Activated gamma-delta T cell treated with Interleukin-2 at 50 U/mL for 16 hours (primary cell): ENCODE data around the gene SPRED3.
"Not testable (repeated sequence)": the region's sequence is repeated elsewhere in the genome, so short reads cannot be mapped to it uniquely, and the experiment has no call there.

ENCODE experiments used
- DNase-seq: peaks from one replicate; pipeline ENCODE4 v3.0.0-alpha.2; 2020

Gene SPRED3

DNA sequence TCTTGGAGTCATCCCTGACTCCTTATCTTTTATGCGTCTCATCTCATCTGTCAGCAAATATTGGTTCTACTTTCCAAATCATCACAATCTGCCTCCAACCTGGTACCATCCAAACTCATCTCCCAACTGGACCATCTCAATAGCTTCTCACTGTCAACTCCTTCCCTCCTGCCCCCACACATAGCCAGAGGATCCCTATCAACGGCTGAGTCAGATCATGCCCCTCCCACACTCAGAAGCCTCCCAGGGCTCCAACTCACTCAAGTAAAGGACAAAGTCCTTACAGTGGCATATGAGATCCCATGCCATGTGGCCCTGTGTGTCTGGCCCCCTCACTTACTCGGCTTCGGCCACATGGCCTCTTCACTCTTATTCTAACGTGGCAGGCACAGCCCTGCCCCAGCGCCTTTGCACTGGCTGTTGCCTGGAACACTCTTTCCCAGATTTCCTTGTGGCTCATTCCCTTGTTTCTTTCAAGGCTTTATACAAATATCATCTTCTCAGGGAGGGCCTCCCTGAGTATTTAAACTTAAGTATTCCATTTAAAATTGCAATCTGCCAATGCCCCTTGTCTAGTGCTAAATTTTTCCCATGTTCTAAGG lies 4.3 kb downstream of the SPRED3 start:
- DNase-seq: no peak

DNA sequence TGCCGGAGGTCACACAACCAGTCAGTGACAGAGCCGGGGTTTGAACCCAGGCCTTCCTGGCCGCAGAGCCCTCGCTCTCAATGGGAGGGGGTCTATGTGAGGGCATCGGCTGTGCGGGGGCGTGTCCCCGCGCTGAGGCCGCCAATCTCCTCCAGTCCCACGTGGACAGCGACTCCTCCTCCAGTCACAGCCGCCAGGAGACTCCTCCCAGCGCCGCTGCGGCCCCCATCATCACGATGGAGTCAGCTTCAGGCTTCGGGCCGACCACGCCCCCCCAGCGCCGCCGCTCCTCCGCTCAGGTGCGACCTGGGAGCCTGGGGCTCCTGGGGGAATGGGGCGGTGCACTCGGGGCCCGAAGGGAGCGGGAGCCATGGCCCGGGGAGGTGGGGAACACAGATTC lies 6.0 kb downstream of the SPRED3 start:
- DNase-seq: peak; percentile 56

DNA sequence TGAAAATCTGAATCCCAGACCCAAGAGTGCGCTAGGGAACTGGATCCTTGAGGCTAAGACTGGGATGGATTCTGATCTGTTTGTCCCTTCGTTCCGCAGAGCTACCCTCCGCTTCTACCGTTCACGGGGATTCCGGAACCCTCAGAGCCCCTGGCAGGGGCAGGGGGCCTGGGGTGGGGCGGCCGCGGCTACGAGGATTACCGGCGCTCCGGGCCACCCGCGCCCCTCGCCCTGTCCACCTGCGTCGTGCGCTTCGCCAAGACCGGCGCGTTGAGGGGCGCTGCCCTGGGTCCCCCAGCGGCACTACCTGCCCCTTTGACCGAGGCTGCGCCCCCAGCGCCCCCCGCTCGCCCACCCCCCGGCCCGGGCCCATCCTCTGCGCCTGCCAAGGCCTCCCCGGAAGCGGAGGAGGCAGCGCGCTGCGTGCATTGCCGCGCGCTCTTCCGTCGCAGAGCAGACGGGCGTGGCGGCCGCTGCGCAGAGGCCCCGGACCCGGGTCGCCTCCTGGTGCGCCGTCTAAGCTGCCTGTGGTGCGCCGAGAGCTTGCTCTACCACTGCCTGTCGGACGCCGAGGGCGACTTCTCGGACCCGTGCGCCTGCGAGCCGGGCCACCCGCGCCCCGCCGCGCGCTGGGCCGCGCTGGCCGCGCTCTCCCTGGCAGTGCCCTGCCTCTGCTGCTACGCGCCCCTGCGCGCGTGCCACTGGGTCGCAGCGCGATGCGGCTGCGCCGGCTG lies 7.1 kb downstream of the SPRED3 start:
- peak; percentile 30 for DNase-seq

DNA sequence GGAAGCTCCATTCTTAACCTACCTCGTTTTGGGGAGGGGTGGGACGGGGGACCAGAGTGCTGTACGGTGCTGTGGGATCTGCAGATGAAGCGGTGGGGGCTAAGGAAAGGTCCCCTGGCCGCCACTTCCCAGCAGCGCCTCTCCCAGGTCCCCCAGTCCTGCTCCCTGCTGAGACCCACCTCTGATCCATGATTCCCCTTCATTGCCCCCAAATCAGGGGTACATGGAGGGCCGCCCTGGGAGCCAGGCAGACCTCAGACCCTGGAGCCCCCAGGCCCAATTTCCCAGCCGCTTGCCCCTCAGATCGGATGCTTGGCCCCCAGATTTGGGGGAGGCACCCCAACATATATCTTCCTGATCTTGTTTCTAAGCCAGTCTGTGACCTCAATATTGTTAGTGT lies 10.6 kb downstream of the SPRED3 start:
- no peak for DNase-seq

DNA sequence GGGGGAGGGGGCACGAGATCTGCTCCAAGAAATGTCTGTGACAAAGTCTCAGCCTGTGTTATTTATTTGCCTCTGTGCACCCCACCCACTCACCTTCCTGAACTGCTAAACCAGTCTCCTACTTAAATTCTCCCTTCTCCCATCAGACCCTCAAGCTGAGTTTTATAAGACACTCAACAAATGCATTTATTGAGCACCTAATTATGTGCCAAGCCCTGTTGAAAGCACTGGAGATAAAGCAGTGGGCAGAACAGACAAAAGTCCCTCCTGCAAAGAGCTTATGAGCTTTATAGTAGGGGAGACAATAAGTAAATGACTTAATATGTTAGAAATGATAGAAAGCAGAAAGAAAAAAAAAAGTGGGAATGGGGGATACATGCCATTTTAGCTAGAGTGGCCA lies 11.0 kb downstream of the SPRED3 start:
- no peak for DNase-seq

DNA sequence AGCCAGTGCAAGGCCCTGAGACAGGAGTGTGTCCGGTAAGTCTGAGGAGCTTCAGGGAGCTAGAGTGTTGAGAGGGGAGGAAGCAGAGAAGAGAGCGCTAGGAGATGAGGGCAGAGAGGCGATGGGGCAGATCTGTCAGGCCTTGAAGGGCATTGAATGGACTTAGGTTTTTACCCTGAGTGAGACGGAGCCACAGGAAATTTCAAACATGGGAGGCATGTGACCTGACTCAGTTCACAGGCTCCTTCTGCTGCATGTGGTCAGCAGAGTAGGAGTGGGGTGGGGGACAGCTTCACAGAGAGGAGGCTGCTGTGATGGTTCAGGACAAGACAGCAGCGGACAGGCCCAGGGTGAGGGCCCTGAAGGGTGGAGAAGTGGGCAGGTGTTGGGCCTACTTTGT lies 11.9 kb downstream of the SPRED3 start:
- DNase-seq: no peak

DNA sequence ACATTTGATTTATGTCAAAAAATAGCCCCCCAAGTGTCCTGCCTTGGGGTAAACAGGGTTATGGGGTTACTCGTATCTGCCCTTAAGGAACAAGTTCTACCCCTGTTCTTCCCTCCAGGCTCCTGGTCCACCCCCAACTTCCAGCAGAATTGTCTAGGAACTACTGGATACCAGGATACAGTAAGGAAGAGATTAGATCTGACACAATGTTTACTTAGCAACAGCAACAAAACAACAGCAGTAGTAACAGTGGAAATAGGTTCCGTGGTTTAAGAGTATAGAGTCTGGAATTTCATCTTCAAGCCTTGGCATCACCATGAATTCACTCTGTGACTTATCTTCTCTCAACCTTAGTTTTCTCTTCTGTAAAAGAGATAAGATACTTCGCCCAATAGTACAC lies 12.7 kb downstream of the SPRED3 start:
- DNase-seq: no peak

DNA sequence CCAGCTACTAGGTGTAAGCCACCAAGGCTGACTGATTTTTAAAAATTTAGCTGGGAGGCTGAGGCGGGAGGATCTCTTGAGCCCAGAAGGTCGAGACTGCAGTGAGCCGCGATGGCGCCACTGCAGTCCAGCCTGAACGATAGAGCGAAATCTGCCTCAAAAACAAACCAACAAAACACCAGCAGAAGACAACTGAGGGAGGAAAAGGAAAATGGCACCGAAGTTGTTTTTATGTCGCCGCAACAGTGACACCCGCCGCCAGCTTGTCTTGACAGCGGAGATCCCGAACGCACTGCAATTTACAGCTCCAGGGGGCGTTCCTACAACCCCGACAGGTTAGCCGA lies 14.1 kb downstream of the SPRED3 start:
- no peak for DNase-seq

DNA sequence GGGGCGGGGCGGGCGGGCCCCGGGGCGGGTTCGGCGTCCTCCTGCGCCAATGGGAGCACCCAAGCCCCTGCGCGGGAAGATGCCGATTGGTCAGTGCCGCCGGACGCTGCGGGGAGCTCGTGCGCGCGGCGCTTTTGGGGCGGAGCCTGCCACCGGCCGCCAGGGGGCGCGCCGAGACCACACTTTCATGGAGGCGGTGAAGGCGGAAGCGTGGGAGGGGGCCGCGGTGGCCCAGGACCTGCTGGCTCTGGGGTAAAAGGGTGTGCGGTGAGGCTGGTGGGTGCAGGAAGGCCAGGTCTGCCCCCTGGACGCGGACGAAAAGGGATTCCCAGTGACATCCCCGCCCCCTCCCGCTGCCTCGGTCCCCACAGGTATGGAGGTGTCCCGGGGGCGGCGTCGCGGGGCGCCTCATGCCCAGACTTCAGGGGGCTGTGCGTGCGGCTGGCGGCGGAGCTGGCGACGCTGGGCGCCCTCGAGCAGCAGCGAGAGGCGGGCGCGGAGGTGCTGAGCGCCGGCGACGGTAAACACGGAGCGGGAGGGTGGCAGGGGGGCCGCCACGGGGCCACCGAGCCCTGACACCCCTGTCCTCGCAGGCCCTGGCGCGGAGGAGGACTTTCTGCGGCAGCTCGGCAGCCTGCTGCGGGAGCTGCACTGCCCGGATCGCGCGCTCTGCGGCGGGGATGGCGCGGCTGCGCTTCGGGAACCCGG lies 14.6 kb downstream of the SPRED3 start, which contains the start of gene FAM98C:
TSS of gene FAM98C (plus strand) at position 127 of the 708 bp plus-strand sequence. CDS start at position 188, 61 bp downstream.
- DNase-seq: peak; percentile 97

DNA sequence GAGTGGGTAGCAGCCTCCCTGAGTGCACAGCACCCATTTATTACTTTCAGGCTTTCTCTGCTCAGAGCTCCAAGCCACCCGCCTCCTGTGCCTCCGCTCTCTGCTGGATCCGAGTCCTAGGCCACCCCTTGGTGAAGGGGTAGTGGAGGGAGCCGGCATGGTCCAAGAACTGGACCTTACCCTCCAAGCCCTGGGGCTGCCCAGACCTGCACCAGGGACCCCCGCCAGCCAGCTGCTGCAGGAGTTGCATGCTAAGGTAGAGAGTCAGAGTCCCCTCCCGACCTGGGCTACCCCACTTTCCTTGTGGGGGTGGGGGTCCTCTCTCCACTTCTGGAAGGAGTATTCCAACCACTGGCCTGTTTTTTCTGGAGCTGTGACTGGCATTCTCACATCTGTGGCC lies 16.4 kb downstream of the SPRED3 start:
- DNase-seq: no peak

DNA sequence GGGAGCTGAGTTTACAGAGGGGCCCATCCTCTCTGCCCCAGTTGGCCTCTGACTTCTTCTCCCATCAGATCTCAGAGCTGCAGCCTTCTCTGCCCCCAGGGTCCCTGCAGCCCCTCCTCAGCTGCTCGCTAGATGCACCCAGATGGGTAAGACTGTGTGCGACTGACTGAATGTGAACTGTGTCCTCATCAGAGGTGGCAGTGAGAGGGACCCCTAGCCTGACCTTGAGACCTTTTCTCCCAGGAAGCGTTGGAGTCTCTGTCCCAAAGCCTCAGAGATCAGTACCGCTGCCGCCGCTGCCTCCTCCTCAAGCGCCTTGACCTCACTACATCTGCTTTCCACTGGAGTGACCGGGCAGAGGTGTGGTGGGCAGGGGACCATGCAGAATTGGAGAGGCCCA lies 16.8 kb downstream of the SPRED3 start:
- no peak for DNase-seq

DNA sequence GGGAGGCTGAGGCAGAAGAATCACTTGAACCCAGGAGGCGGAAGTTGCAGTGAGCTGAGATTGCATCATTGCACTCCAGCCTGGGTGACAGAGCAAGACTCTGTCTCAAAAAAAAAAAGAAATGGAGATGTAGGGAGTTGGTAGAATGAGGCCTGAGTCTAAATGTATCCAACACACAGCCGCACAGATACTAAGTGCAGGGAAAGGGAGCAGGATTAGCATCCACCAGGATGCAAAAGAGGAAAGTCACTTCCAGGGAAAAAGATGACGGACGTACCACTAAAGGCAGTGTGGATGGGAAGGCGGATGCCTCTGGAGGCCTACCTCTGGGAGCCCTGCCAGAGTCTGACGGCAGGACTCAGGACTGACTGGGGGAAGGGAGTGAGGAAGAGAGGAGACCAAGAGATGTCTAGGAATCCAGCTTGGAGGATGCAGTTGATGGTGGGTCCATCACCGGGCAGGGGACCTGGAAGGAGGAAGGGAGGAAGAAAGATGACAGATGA lies 21.2 kb downstream of the SPRED3 start:
- DNase-seq: no peak

DNA sequence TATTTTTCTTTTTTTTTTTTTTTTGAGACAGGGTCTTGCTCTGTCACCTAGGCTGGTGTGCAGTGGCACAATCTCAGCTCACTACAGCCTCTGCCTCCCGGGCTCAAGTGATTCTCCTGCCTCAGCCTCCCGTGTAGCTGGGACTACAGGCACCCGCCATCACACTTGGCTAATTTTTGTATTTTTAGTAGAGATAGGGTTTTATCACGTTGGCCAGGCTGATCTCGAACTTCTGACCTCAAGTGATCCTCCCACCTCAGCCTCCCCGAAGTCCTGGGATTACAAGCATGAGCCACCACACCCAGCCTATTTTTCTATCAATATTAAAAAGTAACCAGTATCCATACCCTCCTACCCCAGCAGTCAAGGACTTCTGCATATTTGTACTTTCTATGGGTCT lies 21.9 kb downstream of the SPRED3 start:
- not testable (repeated sequence) for DNase-seq

DNA sequence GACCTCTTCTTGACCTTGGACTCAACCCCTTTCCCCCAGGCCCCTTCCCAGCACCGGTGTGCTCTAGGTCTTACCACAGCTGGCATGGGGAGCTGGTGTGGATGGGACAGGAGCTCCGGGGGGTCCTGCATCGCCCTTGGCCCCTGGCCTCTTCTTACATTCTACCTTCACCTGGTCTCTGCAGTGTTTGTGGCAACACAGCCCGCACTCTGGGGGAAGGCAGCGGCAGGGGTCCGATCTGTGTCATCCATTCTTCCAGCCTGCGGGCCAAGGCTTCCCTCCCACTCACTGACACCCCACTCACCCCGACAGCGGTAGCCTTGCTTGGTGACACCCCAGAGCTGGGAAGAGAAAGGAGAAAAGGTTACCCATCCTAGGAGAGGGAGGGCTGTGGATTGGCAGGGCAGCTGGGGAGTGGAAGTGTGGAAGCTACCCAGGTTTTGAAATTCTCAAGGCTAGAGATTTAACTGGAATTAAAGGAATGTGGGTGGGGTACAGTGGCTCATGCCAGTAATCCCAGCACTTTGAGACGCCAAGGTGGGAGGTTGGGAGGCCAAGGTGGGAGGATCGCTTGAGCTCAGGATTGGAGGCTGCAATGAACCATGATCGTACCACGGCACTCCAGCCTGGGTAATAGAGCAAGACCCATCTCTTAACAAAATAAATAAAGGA lies 22.7 kb downstream of the SPRED3 start:
- DNase-seq: no peak

DNA sequence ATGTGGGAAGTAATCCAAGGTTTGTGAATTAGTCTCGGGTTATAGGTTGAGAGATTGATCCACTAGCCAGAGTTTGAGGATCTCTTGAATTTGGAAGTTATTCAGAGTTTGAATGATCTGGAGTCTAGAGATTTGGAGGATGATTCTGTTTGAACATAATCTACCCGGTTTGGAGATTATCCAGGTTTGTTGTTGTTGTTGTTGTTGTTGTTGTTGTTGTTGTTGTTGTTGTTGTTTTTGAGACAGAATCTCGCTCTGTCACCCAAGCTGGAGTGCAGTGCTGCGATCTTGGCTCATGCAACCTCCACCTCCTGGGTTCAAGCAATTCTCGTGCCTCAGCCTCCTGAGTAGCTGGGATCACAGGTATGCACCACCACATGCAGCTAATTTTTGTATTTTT lies 23.4 kb downstream of the SPRED3 start:
- DNase-seq: not testable (repeated sequence)

DNA sequence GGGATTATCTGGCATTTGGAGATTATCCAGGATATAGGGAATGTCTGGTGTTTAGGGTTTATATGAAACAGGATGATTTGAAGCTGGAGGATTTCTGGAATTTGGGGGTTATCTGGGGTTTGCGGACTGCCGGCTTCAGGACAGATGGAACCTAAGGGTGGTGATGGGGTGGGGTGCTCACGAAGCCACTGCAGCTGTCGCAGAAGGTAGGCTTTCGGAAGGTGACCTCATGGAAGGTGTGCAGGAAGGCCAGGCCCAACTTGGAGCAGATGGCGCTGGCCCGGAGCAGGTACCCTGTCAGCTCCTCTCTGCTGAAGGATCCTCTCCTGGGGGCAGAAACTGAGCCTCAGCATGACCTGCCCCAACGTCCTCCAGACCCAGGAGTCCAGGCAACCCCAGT lies 24.0 kb downstream of the SPRED3 start:
- DNase-seq: no peak

DNA sequence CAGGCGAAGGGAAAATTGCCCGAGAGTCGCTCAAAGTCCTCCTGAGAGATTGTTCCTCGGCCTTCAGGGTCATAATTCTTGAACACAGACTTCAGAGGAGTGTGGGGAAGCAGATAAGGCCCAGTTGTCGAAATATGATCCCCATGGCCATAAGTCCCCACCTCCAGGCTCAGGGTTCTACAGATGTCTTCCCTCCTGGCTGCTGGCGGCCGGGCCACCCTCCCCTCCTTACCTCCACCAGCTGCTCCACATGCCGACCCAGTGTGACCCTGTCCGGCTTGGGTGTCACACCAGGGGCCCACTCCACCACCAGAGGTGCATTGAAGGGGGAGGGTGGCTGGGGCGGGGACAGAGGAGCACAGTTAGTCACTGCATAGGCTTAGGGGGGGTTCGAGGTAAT lies 24.5 kb downstream of the SPRED3 start:
- no peak for DNase-seq

DNA sequence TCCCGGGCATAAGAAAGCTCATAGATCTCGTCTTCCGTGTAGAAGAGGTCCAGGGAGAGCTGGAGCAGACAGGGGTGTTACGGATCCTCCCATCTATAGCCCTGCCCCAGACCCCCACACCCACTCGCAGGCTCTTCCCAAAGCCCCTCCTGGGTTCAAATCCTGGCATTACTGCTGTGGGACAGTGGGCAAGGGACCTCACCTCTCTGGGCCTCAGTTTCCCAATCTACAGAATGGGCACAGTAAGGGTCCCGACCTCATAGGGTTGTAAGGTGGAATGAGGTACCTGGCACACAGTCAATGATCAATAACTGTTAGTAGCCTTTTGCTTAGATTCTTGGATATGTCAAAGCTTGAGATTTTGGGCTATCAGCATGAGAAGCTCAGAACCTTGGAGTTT lies 24.9 kb downstream of the SPRED3 start:
- DNase-seq: no peak

DNA sequence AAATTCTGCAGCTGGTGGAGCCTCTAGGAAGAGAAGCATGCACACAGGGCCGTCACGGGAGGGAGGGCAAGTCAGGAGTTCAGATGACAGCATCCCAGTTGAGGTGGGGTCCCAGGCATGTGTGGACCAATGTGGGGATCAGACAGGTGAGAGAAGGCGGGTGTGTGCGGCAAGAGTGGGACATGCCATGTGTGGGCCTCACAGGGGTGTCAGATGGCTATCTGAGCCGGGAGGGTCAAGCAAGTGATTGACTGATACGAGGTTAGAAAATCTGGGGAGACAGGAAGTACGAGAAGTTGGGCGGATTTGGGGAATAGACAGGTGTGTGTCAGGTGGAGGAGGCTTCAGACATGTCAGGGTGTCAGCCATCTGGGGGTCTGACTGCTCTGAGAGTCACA lies 28.6 kb downstream of the SPRED3 start:
- no peak for DNase-seq

DNA sequence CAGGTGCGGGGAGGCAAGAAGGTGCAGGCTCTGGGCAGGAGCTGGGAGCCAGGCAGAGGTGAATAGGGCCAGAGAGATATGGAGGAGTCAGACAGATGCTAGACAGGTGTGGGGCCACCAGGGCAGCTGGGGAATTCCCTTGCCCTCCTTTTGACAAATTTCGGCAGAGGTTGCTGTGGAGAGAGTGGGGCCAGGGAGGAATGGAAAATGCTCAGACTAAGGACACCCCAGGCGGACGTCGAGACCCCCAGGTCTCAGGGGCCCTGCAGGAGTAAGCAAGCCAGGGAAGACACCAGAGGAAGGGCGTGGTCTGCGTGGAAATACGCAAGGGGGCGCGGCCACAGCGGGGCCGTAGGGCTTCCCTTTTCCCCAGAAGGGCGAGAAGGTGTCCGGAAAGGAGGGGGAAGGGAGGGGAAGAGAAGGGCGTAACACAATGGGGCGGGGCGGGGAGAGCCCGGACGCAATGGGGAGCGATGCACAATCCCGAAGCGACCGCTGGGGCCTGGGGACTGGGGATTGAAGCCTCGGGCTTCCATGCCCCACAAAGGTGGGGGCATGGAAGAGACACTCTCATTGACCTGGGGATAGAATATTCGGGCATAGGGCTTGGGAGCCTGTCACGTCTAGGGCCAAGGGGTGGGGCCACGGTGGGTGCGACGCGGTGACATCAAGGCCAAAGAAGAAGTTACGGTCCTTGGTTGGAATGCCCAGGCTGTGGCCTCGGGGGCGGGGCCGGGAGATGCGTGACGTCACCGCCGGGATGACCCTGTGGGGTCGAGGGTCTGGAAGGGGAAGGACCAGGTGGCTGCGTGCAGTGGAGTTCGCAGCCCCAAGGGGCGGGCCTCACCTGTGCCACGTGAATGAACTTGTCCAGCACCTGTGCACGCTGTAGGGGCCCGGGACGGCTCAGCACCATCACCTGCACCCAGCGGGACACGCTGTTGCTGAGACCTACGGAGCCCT lies 29.3 kb downstream of the SPRED3 start:
- DNase-seq: peak; percentile 35

DNA sequence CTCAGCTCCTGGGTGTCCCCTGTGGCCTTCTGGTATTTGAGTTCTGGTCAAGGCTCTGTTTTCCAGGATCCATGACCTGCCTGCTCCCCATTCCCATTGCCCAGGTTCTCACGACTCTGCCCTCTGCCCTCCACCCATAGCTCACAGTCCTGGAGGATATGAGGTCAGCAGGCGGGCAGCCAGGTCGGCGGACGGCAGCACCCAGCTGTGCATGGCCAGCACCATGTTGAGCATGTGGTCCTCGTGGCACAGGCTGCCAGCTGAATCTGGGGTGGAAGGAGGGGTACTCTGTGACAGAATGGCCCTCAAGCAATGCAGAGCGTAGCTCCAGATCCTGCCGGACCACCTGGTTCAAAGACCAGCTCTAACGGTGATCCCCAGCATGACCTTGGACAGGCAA lies 32.4 kb downstream of the SPRED3 start:
- no peak for DNase-seq

DNA sequence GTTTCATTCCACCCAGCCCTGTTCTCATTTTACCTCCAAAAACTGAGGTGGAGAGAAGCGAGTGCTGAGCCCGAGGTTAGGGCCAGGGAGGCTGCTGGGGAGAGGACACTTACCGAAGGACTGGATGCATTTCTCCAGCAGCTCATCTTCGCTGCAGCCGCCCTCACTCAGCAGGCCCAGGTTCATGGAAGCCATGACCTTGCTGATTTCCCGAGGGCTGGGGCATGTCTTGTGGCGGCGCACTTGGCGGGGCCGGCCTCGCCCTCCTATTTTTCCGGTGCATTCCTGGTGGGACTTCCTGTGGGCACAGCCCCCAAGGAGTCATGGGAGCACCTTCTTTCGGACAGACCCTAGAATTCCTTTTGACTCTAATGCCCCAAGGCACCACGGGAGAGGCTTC lies 33.4 kb downstream of the SPRED3 start:
- DNase-seq: no peak
